ENCODE measurements around the gene RHBDD3.
"Not testable (repeated sequence)": the region's sequence is repeated elsewhere in the genome, so short reads cannot be mapped to it uniquely, and the experiment has no call there.

RHBDD3 gene

GRCh38 chr22:29247891-29248290, 19.9 kb downstream of the RHBDD3 start:
- DNase-seq (ENCODE audit: low spot score), result not testable (repeated sequence)

GRCh38 chr22:29245626-29246385, 22.0 kb downstream of the RHBDD3 start:
- peak; percentile 48 for DNase-seq (ENCODE audit: low spot score)

GRCh38 chr22:29244785-29245625, 22.8 kb downstream of the RHBDD3 start:
- no peak for DNase-seq (ENCODE audit: low spot score)

GRCh38 chr22:29243874-29244446, 23.8 kb downstream of the RHBDD3 start:
- DNase-seq (ENCODE audit: low spot score), result no peak

GRCh38 chr22:29240481-29240880, 27.3 kb downstream of the RHBDD3 start:
- DNase-seq (ENCODE audit: low spot score), result not testable (repeated sequence)

- no peak for DNase-seq (ENCODE audit: low spot score)
Measured at GRCh38 chr22:29233277-29233877, 34.4 kb downstream of the RHBDD3 start.

GRCh38 chr22:29231971-29232959, 35.5 kb downstream of the RHBDD3 start:
- DNase-seq (ENCODE audit: low spot score), result no peak

GRCh38 chr22:29230972-29231875, 36.6 kb downstream of the RHBDD3 start:
- no peak for DNase-seq (ENCODE audit: low spot score)

- DNase-seq (ENCODE audit: low spot score), result no peak
Measured at GRCh38 chr22:29226351-29226981, 41.3 kb downstream of the RHBDD3 start.

GRCh38 chr22:29225422-29226090, 42.2 kb downstream of the RHBDD3 start:
- no peak for DNase-seq (ENCODE audit: low spot score)

- no peak for DNase-seq (ENCODE audit: low spot score)
Measured at GRCh38 chr22:29224859-29225410, 42.8 kb downstream of the RHBDD3 start.

GRCh38 chr22:29224121-29224858, 43.5 kb downstream of the RHBDD3 start:
- DNase-seq (ENCODE audit: low spot score), result no peak

- no peak for DNase-seq (ENCODE audit: low spot score)
Measured at GRCh38 chr22:29219881-29220670, 47.7 kb downstream of the RHBDD3 start.

GRCh38 chr22:29219409-29219782, 48.4 kb downstream of the RHBDD3 start:
- not testable (repeated sequence) for DNase-seq (ENCODE audit: low spot score)

GRCh38 chr22:29218758-29219408, 48.9 kb downstream of the RHBDD3 start:
- no peak for DNase-seq (ENCODE audit: low spot score)

All from pons (tissue), 1 donor.